Endothelial cell of umbilical vein (primary cell): ENCODE data around the gene OOSP4A. TPM values are rescaled to one million over a fixed set of nuclear protein-coding genes. Genes with fewer than 3 reads are reported as not detected.

Experiments used
- Bru-seq: library from RNA; stranded (reverse); fragments of 400-500 nt; gene quantifications from one replicate; lab custom pipeline; 2021; lab: Mats Ljungman, UMichigan
- BruChase-seq, 2 experiments: library from RNA; stranded (reverse); fragments of 400-500 nt; gene quantifications; one replicate each; lab custom pipeline; 2021; lab: Mats Ljungman, UMichigan
- BruUV-seq: library from RNA; stranded (reverse); fragments of 400-500 nt; replicated peaks from 2 replicates; lab custom pipeline; 2021; lab: Mats Ljungman, UMichigan
- CTCF ChIA-PET: fragments of 300-600, 350-600 bp; sonication (Branson Sonifier 250); formaldehyde crosslinking; loops from one replicate; lab custom pipeline; 2021; ENCODE audit warnings: antibody characterized with exemption, inconsistent platforms; lab: Charles Lee
- POLR2A ChIA-PET: fragments of 300-600, 350-600 bp; sonication (Branson Sonifier 250); formaldehyde crosslinking; loops from one replicate; lab custom pipeline; 2021; ENCODE audit warnings: antibody characterized with exemption, inconsistent platforms; lab: Charles Lee
- DNase-seq: peaks from one replicate; pipeline ENCODE4 v3.0.0-alpha.2; 2011; ENCODE audit warnings: low read depth, low spot score
- FAIRE-seq: peaks from 2 replicates; lab custom pipeline; 2011; peaks lifted over from hg19 to GRCh38; lab: Jason Lieb, UNC
- H2AFZ ChIP-seq: 2 replicates; pipeline ENCODE4 v1.6.0; 2012; ENCODE audit warnings: low read depth, low read length, control low read depth, inconsistent platforms
- H3K27ac ChIP-seq: 2 replicates; pipeline ENCODE4 v1.5.1; 2011; ENCODE audit warnings: low read depth, mild to moderate bottlenecking, control low read depth, low read length, moderate library complexity; ENCODE audit not compliant: insufficient read depth
- H3K27me3 ChIP-seq, 2 experiments: 2 replicates each; pipeline versions ENCODE4 v1.6.0 to v1.6.1; 2011; ENCODE audit warnings: low read length in 2 of 2, mixed read lengths in 1 of 2; ENCODE audit not compliant: control insufficient read depth in 2 of 2, insufficient read depth in 2 of 2
- H3K36me3 ChIP-seq, 2 experiments: 2 replicates in 1 of 2; 3 replicates in 1 of 2; pipeline ENCODE4 v1.5.1; 2011; ENCODE audit warnings: low read length in 2 of 2, mild to moderate bottlenecking in 1 of 2, moderate library complexity in 1 of 2; ENCODE audit not compliant: control insufficient read depth in 2 of 2, insufficient read depth in 2 of 2; ENCODE audit errors: extremely low read depth in 1 of 2
- H3K4me1 ChIP-seq: 3 replicates; pipeline ENCODE4 v1.5.1; 2011; ENCODE audit warnings: mild to moderate bottlenecking, low read length; ENCODE audit not compliant: control insufficient read depth, insufficient read depth; ENCODE audit errors: extremely low read depth
- H3K4me2 ChIP-seq: 2 replicates; pipeline ENCODE4 v1.6.1; 2011; ENCODE audit warnings: low read length, control low read depth, mixed read lengths; ENCODE audit not compliant: insufficient read depth
- H3K4me3 ChIP-seq, 3 experiments: fragments of 200-600 bp in 1 of 3; sonication (generic), shearing (Covaris generic) in 1 of 3; replicated peaks in 1 of 3; 2 replicates each; pipeline ENCODE4 v1.5.1; 2011 to 2016; ENCODE audit warnings: control low read depth in 3 of 3, low read length in 3 of 3, mild to moderate bottlenecking in 2 of 3, inconsistent platforms in 1 of 3, low read depth in 1 of 3, moderate library complexity in 1 of 3; ENCODE audit not compliant: insufficient read depth in 1 of 3
- H3K79me2 ChIP-seq: 2 replicates; pipeline ENCODE4 v1.6.0; 2012; ENCODE audit warnings: low read length, inconsistent platforms; ENCODE audit not compliant: control insufficient read depth, insufficient read depth
- H3K9ac ChIP-seq: replicated peaks from 2 replicates; pipeline ENCODE3; 2011; ENCODE audit warnings: low read length, control low read depth; ENCODE audit not compliant: insufficient read depth; ENCODE audit errors: extremely low read depth
- H3K9me1 ChIP-seq: replicated peaks from 3 replicates; pipeline ENCODE4 v1.6.0; 2011; ENCODE audit warnings: mild to moderate bottlenecking, low read length; ENCODE audit not compliant: control insufficient read depth, insufficient read depth; ENCODE audit errors: extremely low read depth
- H3K9me3 ChIP-seq: replicated peaks from 2 replicates; pipeline ENCODE4 v1.5.1; 2012; ENCODE audit warnings: low read length, inconsistent platforms; ENCODE audit not compliant: control insufficient read depth, insufficient read depth
- H4K20me1 ChIP-seq: replicated peaks from 2 replicates; pipeline ENCODE3; 2011; ENCODE audit warnings: mild to moderate bottlenecking, low read length; ENCODE audit not compliant: control insufficient read depth, insufficient read depth; ENCODE audit errors: extremely low read depth
- EZH2 ChIP-seq: IDR thresholded peaks from 2 replicates; pipeline ENCODE4 v1.6.1; 2012; ENCODE audit warnings: borderline replicate concordance, low read depth, mild to moderate bottlenecking, moderate library complexity, low read length, inconsistent platforms; ENCODE audit not compliant: severe bottlenecking
- FOS ChIP-seq: IDR thresholded peaks from 2 replicates; pipeline ENCODE4 v1.6.1; 2011; ENCODE audit warnings: mild to moderate bottlenecking, low read length, moderate library complexity, borderline replicate concordance; ENCODE audit not compliant: insufficient read depth
- GATA2 ChIP-seq: IDR thresholded peaks from 2 replicates; pipeline ENCODE4 v1.7.0; 2011; ENCODE audit warnings: low read depth, mild to moderate bottlenecking, moderate library complexity, mixed read lengths, low read length; ENCODE audit not compliant: insufficient read length, insufficient read depth
- JUN ChIP-seq: IDR thresholded peaks from 2 replicates; pipeline ENCODE4 v1.6.1; 2011; ENCODE audit warnings: borderline replicate concordance, low read depth; ENCODE audit not compliant: insufficient read length, insufficient read depth
- MYC ChIP-seq: IDR thresholded peaks from one replicate; pipeline ENCODE4 v1.6.1; 2011; ENCODE audit warnings: mild to moderate bottlenecking, low read depth, low read length
- POLR2A ChIP-seq: IDR thresholded peaks from 2 replicates; pipeline ENCODE4 v1.6.1; 2012; ENCODE audit warnings: low read depth, mild to moderate bottlenecking, control low read depth, low read length
- POLR2AphosphoS5 ChIP-seq: IDR thresholded peaks from 2 replicates; pipeline ENCODE4 v1.6.1; 2012; ENCODE audit warnings: low read depth, mild to moderate bottlenecking, control low read depth, low read length, moderate library complexity; ENCODE audit not compliant: insufficient read depth
- dilution Hi-C: fragments of 300-500 bp; cut with MboI; formaldehyde crosslinking; loops from one replicate; pipeline ENCODE4 v1.15.0; 2019; ENCODE audit warnings: low sequenced_read_pairs; ENCODE audit not compliant: extremely low pct_ligation_motif_present
- intact Hi-C: fragments of 100-400 bp; cut with micrococcal nuclease; formaldehyde crosslinking; loops from one replicate; pipeline ENCODE4 v1.10.0; 2022
- long read RNA-seq: library from polyadenylated mRNA; stranded (forward); transcript quantifications from one replicate; pipeline ENCODE4 v2.0.0, GENCODE V29; 2021
- polyA minus RNA-seq, 3 experiments: library from RNA; depleted of rRNA, polyadenylated mRNA; stranded (reverse); fragments of >200 nt; gene quantifications; 1 replicate in 1 of 3; 2 replicates in 2 of 3; pipeline ENCODE4 v1.2.3, GENCODE V29; 2011
- polyA plus RNA-seq, 4 experiments: library from polyadenylated mRNA; depleted of rRNA in 3 of 4; stranded (reverse) in 3 of 4; unstranded in 1 of 4; fragments of >200 nt; gene quantifications; 2 replicates each; pipeline versions ENCODE4 v1.2.1 to v1.2.3, GENCODE V29; 2011 to 2012; ENCODE audit warnings: missing spikeins in 1 of 4
- total RNA-seq: library from RNA; stranded (reverse); gene quantifications from 2 replicates; pipeline ENCODE4 v1.2.3, GENCODE V29; 2021
- TF ChIP-seq, protein P1 (sequence below), 2 donors: IDR thresholded peaks; 1 replicate in 1 of 2; 2 replicates in 1 of 2; pipeline ENCODE4 v1.5.1; 2011; ENCODE audit warnings: low read length in 2 of 2, mild to moderate bottlenecking in 2 of 2, moderate library complexity in 2 of 2, control low read depth in 1 of 2, inconsistent platforms in 1 of 2, low read depth in 1 of 2; ENCODE audit not compliant: insufficient read depth in 1 of 2; ENCODE audit errors: extremely low read depth in 1 of 2
- TF ChIP-seq, protein P2 (sequence below): IDR thresholded peaks from 2 replicates; pipeline ENCODE4 v1.6.1; 2011; ENCODE audit not compliant: insufficient read depth, insufficient read length

The OOSP4A gene
- total RNA-seq (not detected in 2 replicates), polyA plus RNA-seq (not detected in 2 replicates), polyA minus RNA-seq (not detected in 2 replicates), Bru-seq, nascent RNA (percentile 35 among the genes with signal in this experiment), BruChase-seq, experiment 1, labeled RNA remaining after a 6-hour chase (not detected), BruChase-seq, experiment 2, labeled RNA remaining after a 2-hour chase (percentile 43 among the genes with signal in this experiment)
- not detected in 2 replicates for polyA plus RNA-seq (2011; cell fraction: cytosol; rRNA removed)
- not detected in 2 replicates for polyA plus RNA-seq (2011; cell fraction: nucleus; rRNA removed)
- not detected in 2 replicates for polyA plus RNA-seq (2012)
- not detected for polyA minus RNA-seq (2011; cell fraction: cytosol; rRNA and poly(A)+ RNA removed)
- not detected in 2 replicates for polyA minus RNA-seq (2011; cell fraction: nucleus; rRNA and poly(A)+ RNA removed)
- long read RNA-seq = 0 reads

- POLR2A ChIA-PET = no interaction called here
- H4K20me1 ChIP-seq = no peaks in the 10 kb centered on the region
- CTCF ChIA-PET = interaction anchor here (0.5 to 1.9 kb wide), 5 partner anchors 11 to 678 kb away, joined by 3 to 7 read pairs (median 3); no protein-coding TSS in a partner anchor
Observed at GRCh38 chr11:59963733-59964132, at the start of gene OOSP4A. OOSP4A (plus strand) TSS chr11:59964033; CDS start chr11:59964033, 0 bp downstream.

More at GRCh38 chr11:59963733-59964132, at the start of gene OOSP4A:
- Histone ChIP-seq H3K9ac (no peak within 1 kb of the TSS), H3K4me1 (no peaks in the 10 kb centered on the region), H3K9me3 (no peaks in the 10 kb centered on the region), H3K4me2 (no peak within 1 kb of the TSS), H3K36me3 (no peaks in the 10 kb centered on the region), H3K4me3 (no peak within 1 kb of the TSS), H3K9me1 (no peaks in the 10 kb centered on the region), H3K27ac (no peak within 1 kb of the TSS), H3K79me2 (no peaks in the 10 kb centered on the region), H2AFZ (no peak within 1 kb of the TSS), H3K27me3 (peaks cover 0 to 3% of the 10 kb centered on the region in 2 experiments)
- no peak for DNase-seq
- intact Hi-C loops (no loop called here), dilution Hi-C loops (no loop called here)
- TF ChIP-seq, protein P1, sequence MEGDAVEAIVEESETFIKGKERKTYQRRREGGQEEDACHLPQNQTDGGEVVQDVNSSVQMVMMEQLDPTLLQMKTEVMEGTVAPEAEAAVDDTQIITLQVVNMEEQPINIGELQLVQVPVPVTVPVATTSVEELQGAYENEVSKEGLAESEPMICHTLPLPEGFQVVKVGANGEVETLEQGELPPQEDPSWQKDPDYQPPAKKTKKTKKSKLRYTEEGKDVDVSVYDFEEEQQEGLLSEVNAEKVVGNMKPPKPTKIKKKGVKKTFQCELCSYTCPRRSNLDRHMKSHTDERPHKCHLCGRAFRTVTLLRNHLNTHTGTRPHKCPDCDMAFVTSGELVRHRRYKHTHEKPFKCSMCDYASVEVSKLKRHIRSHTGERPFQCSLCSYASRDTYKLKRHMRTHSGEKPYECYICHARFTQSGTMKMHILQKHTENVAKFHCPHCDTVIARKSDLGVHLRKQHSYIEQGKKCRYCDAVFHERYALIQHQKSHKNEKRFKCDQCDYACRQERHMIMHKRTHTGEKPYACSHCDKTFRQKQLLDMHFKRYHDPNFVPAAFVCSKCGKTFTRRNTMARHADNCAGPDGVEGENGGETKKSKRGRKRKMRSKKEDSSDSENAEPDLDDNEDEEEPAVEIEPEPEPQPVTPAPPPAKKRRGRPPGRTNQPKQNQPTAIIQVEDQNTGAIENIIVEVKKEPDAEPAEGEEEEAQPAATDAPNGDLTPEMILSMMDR (IDR thresholded peaks at IDR 0.05; ENCODE audit: extremely low read depth in 1 of 2, insufficient read depth in 1 of 2, low read depth in 1 of 2, low read length in 2 of 2) = no peak
- TF ChIP-seq POLR2AphosphoS5 (no peak), POLR2A (no peak), FOS (no peak), JUN (no peak), MYC (no peak), EZH2 (no peak), GATA2 (no peak)
- TF ChIP-seq, protein P2, sequence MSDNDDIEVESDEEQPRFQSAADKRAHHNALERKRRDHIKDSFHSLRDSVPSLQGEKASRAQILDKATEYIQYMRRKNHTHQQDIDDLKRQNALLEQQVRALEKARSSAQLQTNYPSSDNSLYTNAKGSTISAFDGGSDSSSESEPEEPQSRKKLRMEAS = no peak
- no TSS peak for BruUV-seq
- FAIRE-seq = no peak
